Activated naive CD8-positive, alpha-beta T cell treated with anti-CD3 and anti-CD28 coated beads, Interleukin-2, amount 10 ng/mL, durations not matched to agents 7 days and 5 days (primary cell): ENCODE results near the gene SCTR. TPM values are rescaled to one million over a fixed set of nuclear protein-coding genes. Genes with fewer than 3 reads are reported as not detected.

ENCODE experiments used
- ATAC-seq: fragments of 150-1000 bp; cut with Tn5 transposase; one replicate; pipeline ENCODE4 v1.10.0; 2021; ENCODE audit warnings: low read depth, moderate library complexity
- POLR2A ChIA-PET: fragments of 350-600 bp; sonication (Branson Sonifier 250); formaldehyde crosslinking; loops from one replicate; lab custom pipeline; 2021; ENCODE audit warnings: antibody characterized with exemption; lab: Charles Lee
- DNase-seq: peaks from one replicate; pipeline ENCODE4 v3.0.0; 2021
- H3K27ac Mint-ChIP-seq: one replicate; pipeline ENCODE4 v1.8.0; 2022; ENCODE audit warnings: mild to moderate bottlenecking, mixed read lengths
- H3K27me3 Mint-ChIP-seq: one replicate; pipeline ENCODE4 v1.8.0; 2022; ENCODE audit warnings: mild to moderate bottlenecking, moderate library complexity, mixed read lengths
- H3K36me3 Mint-ChIP-seq: one replicate; pipeline ENCODE4 v1.8.0; 2021; ENCODE audit warnings: mild to moderate bottlenecking, mixed read lengths
- H3K4me1 Mint-ChIP-seq: one replicate; pipeline ENCODE4 v1.8.0; 2021; ENCODE audit warnings: mixed read lengths
- H3K4me3 Mint-ChIP-seq: one replicate; pipeline ENCODE4 v1.8.0; 2022; ENCODE audit warnings: mild to moderate bottlenecking, moderate library complexity, mixed read lengths
- H3K9me3 Mint-ChIP-seq: one replicate; pipeline ENCODE4 v1.8.0; 2021; ENCODE audit warnings: mixed read lengths
- total RNA-seq, 2 experiments: library from RNA; stranded (reverse); gene quantifications; one replicate each; pipeline ENCODE4 v1.2.3, GENCODE V29; 2021

Gene SCTR
- total RNA-seq, 2 experiments from 2014 or later, result not detected

DNA sequence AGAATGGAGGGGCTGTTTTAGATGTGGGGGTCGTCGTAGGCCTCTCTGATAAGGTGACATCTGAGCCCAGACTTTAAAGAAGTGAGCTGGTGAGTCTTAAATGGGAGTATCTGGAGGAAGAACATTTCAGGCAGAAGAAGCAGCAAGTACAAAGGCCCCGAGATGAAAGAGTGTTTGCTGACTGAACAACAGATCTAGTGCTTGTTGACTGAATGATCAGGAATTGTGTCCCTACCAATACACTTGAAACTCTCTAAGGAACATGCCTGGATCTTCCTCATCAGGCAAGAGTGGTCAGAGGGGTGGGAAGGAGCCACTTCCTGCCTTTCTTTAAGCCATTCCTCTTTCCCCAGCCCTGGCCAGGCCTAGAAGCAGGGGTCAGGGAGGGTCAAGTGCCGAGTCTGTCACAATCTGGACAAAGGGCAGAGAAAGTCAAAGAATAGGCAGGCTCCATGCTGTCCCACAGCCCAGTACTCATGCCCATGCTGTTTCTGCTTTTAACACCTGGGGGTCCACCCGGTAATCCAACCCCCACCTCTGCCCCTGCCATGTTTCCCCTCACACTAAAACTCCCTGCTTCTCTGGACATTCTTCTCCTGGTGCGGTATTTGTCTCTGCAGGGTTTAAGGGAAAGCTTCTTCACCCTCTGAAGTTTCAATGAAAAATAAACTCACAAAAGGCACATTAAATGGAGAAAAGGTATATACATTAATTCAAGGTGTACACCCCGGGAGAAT lies 95.6 kb downstream of the SCTR start:
- no peak overlapping the region for H3K27ac Mint-ChIP-seq
- peaks cover 3% of the 10 kb centered on the region for H3K4me1 Mint-ChIP-seq
- no peak for DNase-seq
- POLR2A ChIA-PET, result no interaction called here
- H3K4me3 Mint-ChIP-seq, result no peak overlapping the region
- no peak for ATAC-seq
- peaks cover 56% of the 10 kb centered on the region for H3K27me3 Mint-ChIP-seq
- no peaks in the 10 kb centered on the region for H3K36me3 Mint-ChIP-seq
- H3K9me3 Mint-ChIP-seq, result no peaks in the 10 kb centered on the region

DNA sequence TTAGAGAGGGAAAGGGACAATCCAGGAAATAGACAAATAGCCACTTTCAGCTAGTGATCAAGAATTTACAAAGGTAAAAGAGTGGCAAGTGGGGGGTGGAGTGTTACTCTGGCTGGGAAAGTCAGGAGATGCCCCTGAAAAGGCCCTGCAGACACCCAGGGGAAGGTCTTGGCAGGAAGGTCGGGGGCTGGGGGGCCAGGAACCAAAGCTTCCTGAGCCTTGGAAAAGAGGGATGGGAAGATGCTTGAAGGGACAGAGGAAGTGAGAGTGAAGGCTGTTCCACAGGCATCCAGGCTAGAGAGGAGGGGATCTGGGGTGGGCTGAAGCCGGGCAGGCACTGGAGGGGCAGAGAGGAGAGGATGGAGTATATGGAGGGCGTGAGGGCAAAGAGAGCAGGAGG lies 96.5 kb downstream of the SCTR start:
- H3K4me3 Mint-ChIP-seq, result no peak overlapping the region
- H3K36me3 Mint-ChIP-seq, result no peaks in the 10 kb centered on the region
- peaks cover 49% of the 10 kb centered on the region for H3K27me3 Mint-ChIP-seq
- H3K27ac Mint-ChIP-seq, result no peak overlapping the region
- no peak for ATAC-seq
- no peak for DNase-seq
- POLR2A ChIA-PET, result no interaction called here
- no peaks in the 10 kb centered on the region for H3K9me3 Mint-ChIP-seq
- peaks cover 3% of the 10 kb centered on the region for H3K4me1 Mint-ChIP-seq

DNA sequence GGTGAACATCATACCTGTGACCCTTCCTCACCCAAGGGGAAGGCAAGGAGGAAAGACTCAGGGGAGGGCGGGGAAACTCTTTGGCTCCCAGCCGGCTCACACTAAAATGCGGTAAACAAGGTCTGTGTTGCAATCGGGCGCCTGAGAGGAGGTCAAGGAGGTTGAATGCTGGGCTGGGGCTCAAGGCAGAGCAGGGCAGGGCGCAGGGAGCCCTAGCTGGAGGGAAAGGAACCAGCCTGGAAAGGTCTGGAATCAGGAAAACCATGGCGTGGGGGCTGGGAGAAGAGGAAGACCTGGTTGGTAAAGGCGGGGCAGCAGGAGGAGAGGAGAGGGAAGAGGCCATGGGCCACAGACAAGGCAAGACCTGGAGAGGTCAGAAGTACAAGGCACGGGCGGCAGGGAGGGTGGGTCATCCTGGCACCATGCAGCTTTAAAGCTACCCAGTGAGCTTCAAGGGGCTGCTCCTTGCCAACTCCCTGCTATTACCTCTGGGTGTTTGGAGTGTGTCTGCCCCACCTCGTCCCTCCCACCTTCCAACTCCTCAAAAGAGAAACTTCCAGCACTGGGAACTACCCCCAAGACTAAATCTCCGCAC lies 97.4 kb downstream of the SCTR start:
- DNase-seq (no peak), ATAC-seq (no peak)
- no peaks in the 10 kb centered on the region for H3K36me3 Mint-ChIP-seq
- no peaks in the 10 kb centered on the region for H3K4me1 Mint-ChIP-seq
- POLR2A ChIA-PET, result no interaction called here
- no peak overlapping the region for H3K4me3 Mint-ChIP-seq
- H3K27me3 Mint-ChIP-seq, result peaks cover 48% of the 10 kb centered on the region
- no peak overlapping the region for H3K27ac Mint-ChIP-seq
- H3K9me3 Mint-ChIP-seq, result peaks cover under 1% of the 10 kb centered on the region

DNA sequence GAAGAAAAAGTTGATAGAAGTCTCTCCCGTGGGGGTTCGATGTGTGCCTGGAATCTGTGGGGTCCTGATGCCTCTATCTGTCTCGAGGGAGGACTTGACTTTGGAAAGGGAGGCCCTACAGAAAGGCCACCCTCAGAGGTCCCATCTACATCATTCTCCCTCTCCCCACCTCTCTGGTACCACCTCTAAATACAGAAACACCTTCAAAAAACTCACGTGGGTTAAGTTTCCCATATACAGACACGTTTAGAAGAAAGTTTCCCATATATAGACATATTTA lies 97.9 kb downstream of the SCTR start:
- POLR2A ChIA-PET, result no interaction called here
- no peaks in the 10 kb centered on the region for H3K4me1 Mint-ChIP-seq
- ATAC-seq (no peak), DNase-seq (no peak)
- H3K27ac Mint-ChIP-seq, result no peak overlapping the region
- no peaks in the 10 kb centered on the region for H3K36me3 Mint-ChIP-seq
- no peak overlapping the region for H3K4me3 Mint-ChIP-seq
- peaks cover 4% of the 10 kb centered on the region for H3K9me3 Mint-ChIP-seq
- peaks cover 52% of the 10 kb centered on the region for H3K27me3 Mint-ChIP-seq

DNA sequence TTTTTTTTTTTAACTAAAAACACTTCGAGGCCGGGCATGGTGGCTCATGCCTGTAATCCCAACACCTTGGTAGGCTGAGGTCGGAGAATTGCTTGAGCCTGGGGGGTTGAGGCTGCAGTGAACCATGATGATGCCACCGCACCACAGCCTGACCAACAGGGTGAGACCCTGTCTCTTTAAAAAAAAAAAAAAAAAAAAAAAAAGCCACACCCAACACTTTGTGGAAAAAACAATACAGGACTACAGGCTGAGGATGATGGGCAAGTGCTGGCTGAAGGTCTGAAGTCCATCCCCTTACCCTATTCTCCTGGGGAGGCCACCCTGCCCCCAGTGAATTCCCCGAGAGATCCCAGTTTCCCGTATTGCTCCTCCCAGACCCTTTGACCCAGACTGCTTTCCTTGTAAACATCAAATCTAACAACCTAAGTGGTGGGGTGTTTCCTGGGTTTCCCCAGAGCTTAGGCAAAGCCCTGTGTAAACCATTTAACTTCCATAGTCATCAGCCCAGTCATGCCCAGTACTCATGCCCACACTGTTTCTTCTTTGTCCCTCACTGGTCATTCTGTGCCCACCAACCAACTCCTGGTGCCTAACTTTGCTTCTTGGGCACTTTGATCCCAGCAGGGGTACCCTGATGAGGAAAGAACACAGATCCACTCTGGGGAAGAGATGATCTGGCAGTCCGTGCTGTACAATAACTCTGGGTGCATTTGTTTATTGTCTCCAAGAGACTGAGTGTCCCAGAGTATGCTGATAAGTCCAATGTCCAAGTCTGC lies 98.5 kb downstream of the SCTR start:
- no peak for ATAC-seq
- Mint-ChIP-seq H3K27me3 (peaks cover 49% of the 10 kb centered on the region), H3K4me1 (no peaks in the 10 kb centered on the region), H3K27ac (no peak overlapping the region), H3K9me3 (peaks cover 4% of the 10 kb centered on the region), H3K4me3 (no peak overlapping the region), H3K36me3 (no peaks in the 10 kb centered on the region)
- POLR2A ChIA-PET, result no interaction called here
- no peak for DNase-seq

DNA sequence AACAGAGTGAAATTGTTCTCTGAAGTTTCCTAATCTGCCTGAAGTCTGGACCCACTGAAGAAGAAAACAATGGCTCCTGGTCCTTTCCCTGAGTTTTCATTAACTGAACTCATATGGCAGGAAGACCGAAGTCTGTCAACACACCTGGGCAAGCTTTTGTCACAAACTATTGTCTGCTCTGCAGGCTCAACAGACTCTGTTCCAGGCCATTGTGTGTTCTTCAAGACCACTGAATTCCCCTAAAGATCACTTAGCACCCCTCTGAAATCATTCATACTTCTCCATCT lies 99.2 kb downstream of the SCTR start:
- H3K9me3 Mint-ChIP-seq, result peaks cover 4% of the 10 kb centered on the region
- H3K4me1 Mint-ChIP-seq, result no peaks in the 10 kb centered on the region
- POLR2A ChIA-PET, result no interaction called here
- H3K36me3 Mint-ChIP-seq, result no peaks in the 10 kb centered on the region
- no peak for DNase-seq
- no peak for ATAC-seq
- H3K27me3 Mint-ChIP-seq, result peaks cover 42% of the 10 kb centered on the region
- H3K4me3 Mint-ChIP-seq, result no peak overlapping the region
- H3K27ac Mint-ChIP-seq, result no peak overlapping the region

DNA sequence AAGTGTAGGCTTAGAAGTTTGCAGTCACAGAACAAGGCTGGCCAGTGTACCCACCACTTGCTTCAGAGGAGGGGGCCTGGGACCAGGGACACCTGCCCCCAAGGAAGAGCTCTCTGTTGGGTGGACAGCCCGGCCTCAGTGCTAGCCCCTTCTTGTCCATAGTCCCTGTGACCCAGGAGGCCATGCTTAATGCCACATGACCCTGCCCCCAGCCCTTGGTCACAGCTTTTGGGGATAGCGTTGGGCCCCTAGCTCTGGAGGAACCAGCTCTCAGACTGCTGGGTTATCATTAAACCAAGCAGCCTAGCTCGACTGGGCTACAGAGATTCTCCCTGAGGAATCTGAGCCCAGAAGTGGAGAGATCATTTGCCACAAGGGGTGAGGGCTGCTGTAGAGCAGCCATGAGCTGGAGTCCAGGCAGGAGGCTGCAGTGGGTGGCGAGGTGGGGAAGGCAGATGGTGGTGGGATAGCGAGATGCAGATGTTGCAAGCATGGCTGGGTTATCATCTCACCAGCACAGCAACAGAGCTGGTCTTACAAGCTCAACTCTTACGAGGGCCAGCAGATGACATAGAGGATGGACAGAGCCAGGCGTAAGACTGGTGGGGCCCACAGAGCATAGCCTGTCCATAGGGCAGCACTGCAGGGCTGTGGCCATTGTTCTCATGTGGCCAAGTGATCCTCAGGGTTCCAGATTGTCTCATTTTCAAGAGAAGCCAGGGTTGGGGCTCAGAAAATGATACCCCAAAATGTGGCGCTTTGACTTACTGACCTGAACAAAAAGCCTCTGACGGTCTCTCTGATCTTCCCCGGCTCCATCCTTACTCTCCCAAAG lies 99.8 kb downstream of the SCTR start:
- DNase-seq (no peak), ATAC-seq (no peak)
- H3K4me3 Mint-ChIP-seq, result no peak overlapping the region
- H3K27ac Mint-ChIP-seq, result no peak overlapping the region
- H3K36me3 Mint-ChIP-seq, result no peaks in the 10 kb centered on the region
- peaks cover 4% of the 10 kb centered on the region for H3K9me3 Mint-ChIP-seq
- POLR2A ChIA-PET, result no interaction called here
- H3K4me1 Mint-ChIP-seq, result no peaks in the 10 kb centered on the region
- peaks cover 39% of the 10 kb centered on the region for H3K27me3 Mint-ChIP-seq

DNA sequence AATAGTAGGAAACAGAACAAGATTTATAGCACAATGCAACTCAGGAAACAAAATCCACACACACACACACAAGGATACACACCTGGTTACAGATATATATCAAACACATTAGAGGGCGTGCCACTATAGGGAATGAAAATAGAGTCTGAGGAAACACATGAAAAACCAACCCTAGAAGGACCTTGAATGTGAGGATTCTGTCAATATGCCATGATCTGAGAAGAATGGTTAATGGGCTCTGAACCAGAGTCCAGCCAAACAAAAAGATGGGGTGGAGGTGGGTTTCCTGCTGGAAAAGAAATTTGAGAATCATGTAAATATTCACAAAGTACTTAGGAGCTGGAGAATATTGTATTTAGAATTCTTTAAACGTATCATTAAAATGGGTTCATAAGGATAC lies 100.5 kb downstream of the SCTR start:
- H3K27me3 Mint-ChIP-seq, result peaks cover 35% of the 10 kb centered on the region
- H3K9me3 Mint-ChIP-seq, result peaks cover 4% of the 10 kb centered on the region
- ATAC-seq, result no peak
- H3K4me1 Mint-ChIP-seq, result no peaks in the 10 kb centered on the region
- POLR2A ChIA-PET, result no interaction called here
- no peak overlapping the region for H3K4me3 Mint-ChIP-seq
- no peaks in the 10 kb centered on the region for H3K36me3 Mint-ChIP-seq
- DNase-seq, result no peak
- H3K27ac Mint-ChIP-seq, result no peak overlapping the region

DNA sequence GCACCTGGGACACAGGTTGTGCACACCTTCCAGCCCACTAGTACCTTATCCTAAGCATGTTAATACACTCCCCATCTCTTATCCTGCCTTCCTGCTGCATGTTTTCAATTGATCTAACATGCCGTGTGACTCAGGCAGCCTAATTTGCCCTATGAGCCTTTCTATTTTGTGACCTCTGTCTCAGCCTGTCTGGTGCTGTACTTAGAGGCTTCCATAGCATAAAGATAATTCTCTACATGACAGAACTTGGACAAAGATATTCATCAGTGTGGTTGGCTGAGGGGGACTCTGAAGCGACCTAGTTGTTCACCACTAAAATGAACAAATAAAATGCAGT lies 101.2 kb downstream of the SCTR start:
- POLR2A ChIA-PET, result no interaction called here
- Mint-ChIP-seq H3K27ac (no peak overlapping the region), H3K4me3 (no peak overlapping the region), H3K4me1 (no peaks in the 10 kb centered on the region), H3K9me3 (peaks cover 4% of the 10 kb centered on the region), H3K36me3 (no peaks in the 10 kb centered on the region), H3K27me3 (peaks cover 29% of the 10 kb centered on the region)
- DNase-seq, result no peak
- no peak for ATAC-seq

DNA sequence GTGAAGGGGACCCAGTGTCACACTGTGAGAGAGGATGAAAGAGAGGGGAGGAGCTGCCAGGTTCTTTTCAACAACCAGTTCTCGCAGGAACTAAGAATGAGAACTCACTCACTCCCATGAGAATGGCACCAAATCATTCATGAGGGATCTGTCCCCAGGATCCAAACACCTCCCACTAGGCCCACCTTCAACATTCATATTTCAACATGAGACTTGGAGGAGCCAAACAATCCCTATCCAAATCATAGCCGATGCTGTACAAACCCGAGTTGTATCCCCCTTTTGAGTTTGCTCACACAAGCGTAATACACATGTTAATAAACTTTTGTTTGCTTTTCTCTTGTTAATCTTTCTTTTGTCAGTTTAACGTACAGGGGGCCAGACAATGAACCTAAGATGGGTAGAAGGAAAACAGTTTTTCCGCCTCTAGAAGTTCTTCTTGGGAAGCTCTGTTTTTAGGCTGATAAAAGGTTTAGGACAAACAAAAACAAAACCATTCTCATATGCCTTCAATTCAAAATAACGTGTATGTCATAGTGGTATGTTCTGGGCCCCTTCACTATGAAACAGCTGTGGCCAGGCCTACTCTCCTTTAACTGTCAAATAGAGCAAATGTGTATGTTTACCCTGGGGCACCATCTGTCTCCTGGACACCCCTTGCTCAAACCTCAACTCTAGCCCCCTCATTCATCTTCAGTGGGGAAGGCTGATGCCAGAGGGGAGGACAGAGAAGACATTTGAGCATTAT lies 101.7 kb downstream of the SCTR start:
- ATAC-seq (no peak), DNase-seq (no peak)
- POLR2A ChIA-PET, result no interaction called here
- Mint-ChIP-seq H3K27me3 (peaks cover 27% of the 10 kb centered on the region), H3K36me3 (no peaks in the 10 kb centered on the region), H3K4me1 (no peaks in the 10 kb centered on the region), H3K4me3 (no peak overlapping the region), H3K27ac (no peak overlapping the region), H3K9me3 (peaks cover 4% of the 10 kb centered on the region)

DNA sequence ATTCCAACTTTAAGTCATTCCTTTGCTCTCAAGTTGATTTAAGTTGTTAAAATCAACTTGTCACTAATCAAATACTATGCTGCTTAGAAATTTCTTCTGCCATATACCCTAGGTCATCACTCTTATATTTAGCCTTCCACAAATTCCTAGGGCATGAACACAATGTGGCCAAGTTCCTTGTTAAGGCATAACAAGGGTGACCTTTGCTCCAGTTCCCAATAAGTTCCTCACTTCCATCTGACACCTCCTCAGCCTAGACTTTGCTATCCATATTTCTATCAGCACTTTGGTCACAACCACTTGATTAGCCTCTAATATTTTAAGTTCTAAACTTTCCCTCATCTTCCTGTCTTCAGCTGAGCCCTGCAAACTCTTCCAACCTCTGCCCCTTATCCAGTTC lies 102.5 kb downstream of the SCTR start:
- peaks cover 25% of the 10 kb centered on the region for H3K27me3 Mint-ChIP-seq
- ATAC-seq, result no peak

DNA sequence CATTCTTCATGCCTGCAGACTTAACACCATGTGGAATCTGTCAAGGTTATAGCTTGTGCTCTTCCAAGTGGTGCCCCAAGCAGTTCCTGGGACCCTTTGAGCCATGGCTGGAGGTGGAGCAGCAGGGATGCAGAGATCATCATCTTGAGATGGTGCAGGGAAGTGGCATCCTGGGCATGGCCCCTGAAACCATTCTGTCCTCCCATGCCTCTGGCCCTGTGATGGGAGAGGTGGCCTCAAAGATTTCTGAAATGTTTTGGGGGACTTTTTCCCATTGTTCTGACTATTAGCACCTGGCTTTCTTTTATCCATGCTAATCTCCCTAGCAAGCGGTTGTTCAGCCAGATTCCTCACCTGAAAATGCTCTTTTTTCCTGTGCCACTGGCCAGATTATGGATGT lies 103.0 kb downstream of the SCTR start:
- no peak for DNase-seq
- peaks cover 4% of the 10 kb centered on the region for H3K9me3 Mint-ChIP-seq
- peaks cover 23% of the 10 kb centered on the region for H3K27me3 Mint-ChIP-seq
- no peaks in the 10 kb centered on the region for H3K4me1 Mint-ChIP-seq
- H3K4me3 Mint-ChIP-seq, result no peak overlapping the region
- no peak for ATAC-seq
- no peak overlapping the region for H3K27ac Mint-ChIP-seq
- H3K36me3 Mint-ChIP-seq, result no peaks in the 10 kb centered on the region
- POLR2A ChIA-PET, result no interaction called here

More for the DNA sequence above, 102.5 kb downstream of the SCTR start:
- Mint-ChIP-seq H3K4me1 (no peaks in the 10 kb centered on the region), H3K4me3 (no peak overlapping the region), H3K9me3 (peaks cover 4% of the 10 kb centered on the region), H3K27ac (no peak overlapping the region), H3K36me3 (no peaks in the 10 kb centered on the region)
- POLR2A ChIA-PET, result no interaction called here
- DNase-seq, result no peak

DNA sequence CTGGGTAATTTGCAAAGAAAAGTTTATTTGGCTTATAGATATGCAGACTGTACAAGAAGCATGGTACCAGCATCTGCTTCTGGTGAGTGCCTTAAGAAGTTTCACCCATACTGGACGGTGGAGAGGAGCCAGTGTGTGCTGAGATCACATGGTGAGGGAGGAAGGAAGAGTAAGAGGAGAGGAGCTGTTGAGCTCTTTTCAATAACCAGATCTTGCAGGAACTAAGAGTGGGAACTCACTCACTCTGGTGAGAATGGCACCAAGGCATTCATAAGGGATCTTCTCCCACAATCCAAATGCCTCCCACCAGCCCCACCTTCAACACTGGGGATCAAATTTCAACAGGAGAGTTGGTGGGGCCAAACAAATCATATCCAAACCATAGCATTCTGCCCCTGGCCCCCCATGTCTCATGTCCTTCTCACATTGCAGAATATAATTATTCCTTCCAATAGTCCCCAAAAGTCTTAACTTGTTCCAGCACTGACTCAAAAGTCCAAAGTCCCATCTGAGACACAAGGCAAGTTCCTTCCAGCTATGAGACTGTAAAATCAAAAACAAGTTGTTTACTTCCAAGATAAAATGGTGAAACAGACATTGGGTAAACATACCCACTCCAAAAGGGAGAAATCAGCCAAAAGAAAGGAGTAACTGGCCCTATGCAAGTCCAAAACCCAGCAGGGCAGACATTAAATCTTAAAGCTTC lies 104.3 kb downstream of the SCTR start:
- Mint-ChIP-seq H3K4me1 (peaks cover 1% of the 10 kb centered on the region), H3K36me3 (no peaks in the 10 kb centered on the region), H3K27me3 (peaks cover 23% of the 10 kb centered on the region), H3K4me3 (no peak overlapping the region), H3K9me3 (peaks cover 4% of the 10 kb centered on the region), H3K27ac (no peak overlapping the region)
- ATAC-seq (no peak), DNase-seq (no peak)
- POLR2A ChIA-PET, result no interaction called here
